K562 (cell line): ENCODE data around the gene PPP1R9B.

Source experiments
- DIDO1 ChIP-seq: fragments of 450-650 bp; IDR thresholded peaks from 2 replicates; pipeline ENCODE4 v1.6.1; 2016; ENCODE audit warnings: low read depth, missing biosample characterization, missing genetic modification characterization
- SMC3 ChIP-seq: conservative IDR thresholded peaks from 2 replicates; pipeline ENCODE4 v1.6.1; 2011; ENCODE audit warnings: low read depth, low read length, improper control_type of control experiment; ENCODE audit not compliant: insufficient read depth
- TGIF2 ChIP-seq: sonication (generic); formaldehyde crosslinking; IDR thresholded peaks from 2 replicates; pipeline ENCODE4 v1.8.1; 2022; ENCODE audit warnings: mild to moderate bottlenecking, missing genetic modification reagents, moderate library complexity
- TF ChIP-seq, protein P1 (sequence below): fragments of 250-450 bp; sonication (Bioruptor Pico); IDR thresholded peaks from 2 replicates; pipeline ENCODE4 v1.5.0; 2020; ENCODE audit warnings: mild to moderate bottlenecking, borderline replicate concordance
- TF ChIP-seq, protein P2 (sequence below): conservative IDR thresholded peaks from 2 replicates; pipeline ENCODE4 v1.6.1; 2011; ENCODE audit warnings: low read depth, mild to moderate bottlenecking, low read length; ENCODE audit not compliant: control insufficient read depth
- TF ChIP-seq, protein P3 (sequence below), 3 experiments: IDR thresholded peaks in 2 of 3; conservative IDR thresholded peaks in 1 of 3; 2 replicates each; pipeline ENCODE4 v1.5.1; 2011 to 2012; ENCODE audit warnings: low read length in 3 of 3, mild to moderate bottlenecking in 3 of 3, control low read depth in 2 of 3, improper control_type of control experiment in 1 of 3, inconsistent platforms in 1 of 3, low read depth in 1 of 3, mixed read lengths in 1 of 3, moderate library complexity in 1 of 3; ENCODE audit not compliant: insufficient read depth in 2 of 3

GRCh38 chr17:50153650-50154575 lies 3.4 kb upstream of the PPP1R9B start:
- TF ChIP-seq, protein P1, sequence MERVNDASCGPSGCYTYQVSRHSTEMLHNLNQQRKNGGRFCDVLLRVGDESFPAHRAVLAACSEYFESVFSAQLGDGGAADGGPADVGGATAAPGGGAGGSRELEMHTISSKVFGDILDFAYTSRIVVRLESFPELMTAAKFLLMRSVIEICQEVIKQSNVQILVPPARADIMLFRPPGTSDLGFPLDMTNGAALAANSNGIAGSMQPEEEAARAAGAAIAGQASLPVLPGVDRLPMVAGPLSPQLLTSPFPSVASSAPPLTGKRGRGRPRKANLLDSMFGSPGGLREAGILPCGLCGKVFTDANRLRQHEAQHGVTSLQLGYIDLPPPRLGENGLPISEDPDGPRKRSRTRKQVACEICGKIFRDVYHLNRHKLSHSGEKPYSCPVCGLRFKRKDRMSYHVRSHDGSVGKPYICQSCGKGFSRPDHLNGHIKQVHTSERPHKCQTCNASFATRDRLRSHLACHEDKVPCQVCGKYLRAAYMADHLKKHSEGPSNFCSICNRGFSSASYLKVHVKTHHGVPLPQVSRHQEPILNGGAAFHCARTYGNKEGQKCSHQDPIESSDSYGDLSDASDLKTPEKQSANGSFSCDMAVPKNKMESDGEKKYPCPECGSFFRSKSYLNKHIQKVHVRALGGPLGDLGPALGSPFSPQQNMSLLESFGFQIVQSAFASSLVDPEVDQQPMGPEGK (CRISPR knock-in tag), result no peak
- TF ChIP-seq DIDO1 (tag), result no peak
- TF ChIP-seq, protein P2, sequence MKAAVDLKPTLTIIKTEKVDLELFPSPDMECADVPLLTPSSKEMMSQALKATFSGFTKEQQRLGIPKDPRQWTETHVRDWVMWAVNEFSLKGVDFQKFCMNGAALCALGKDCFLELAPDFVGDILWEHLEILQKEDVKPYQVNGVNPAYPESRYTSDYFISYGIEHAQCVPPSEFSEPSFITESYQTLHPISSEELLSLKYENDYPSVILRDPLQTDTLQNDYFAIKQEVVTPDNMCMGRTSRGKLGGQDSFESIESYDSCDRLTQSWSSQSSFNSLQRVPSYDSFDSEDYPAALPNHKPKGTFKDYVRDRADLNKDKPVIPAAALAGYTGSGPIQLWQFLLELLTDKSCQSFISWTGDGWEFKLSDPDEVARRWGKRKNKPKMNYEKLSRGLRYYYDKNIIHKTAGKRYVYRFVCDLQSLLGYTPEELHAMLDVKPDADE, result no peak
- no peak for TF ChIP-seq TGIF2 (CRISPR knock-in tag)
- TF ChIP-seq SMC3, result 0 out of 2 replicates have a peak, but pooled peaks have one; percentile 3
- TF ChIP-seq, protein P3, sequence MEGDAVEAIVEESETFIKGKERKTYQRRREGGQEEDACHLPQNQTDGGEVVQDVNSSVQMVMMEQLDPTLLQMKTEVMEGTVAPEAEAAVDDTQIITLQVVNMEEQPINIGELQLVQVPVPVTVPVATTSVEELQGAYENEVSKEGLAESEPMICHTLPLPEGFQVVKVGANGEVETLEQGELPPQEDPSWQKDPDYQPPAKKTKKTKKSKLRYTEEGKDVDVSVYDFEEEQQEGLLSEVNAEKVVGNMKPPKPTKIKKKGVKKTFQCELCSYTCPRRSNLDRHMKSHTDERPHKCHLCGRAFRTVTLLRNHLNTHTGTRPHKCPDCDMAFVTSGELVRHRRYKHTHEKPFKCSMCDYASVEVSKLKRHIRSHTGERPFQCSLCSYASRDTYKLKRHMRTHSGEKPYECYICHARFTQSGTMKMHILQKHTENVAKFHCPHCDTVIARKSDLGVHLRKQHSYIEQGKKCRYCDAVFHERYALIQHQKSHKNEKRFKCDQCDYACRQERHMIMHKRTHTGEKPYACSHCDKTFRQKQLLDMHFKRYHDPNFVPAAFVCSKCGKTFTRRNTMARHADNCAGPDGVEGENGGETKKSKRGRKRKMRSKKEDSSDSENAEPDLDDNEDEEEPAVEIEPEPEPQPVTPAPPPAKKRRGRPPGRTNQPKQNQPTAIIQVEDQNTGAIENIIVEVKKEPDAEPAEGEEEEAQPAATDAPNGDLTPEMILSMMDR (IDR thresholded peaks at IDR 0.05 in 2 of 3, conservative IDR thresholded peaks at IDR 0.05 in 1 of 3; ENCODE audit: insufficient read depth in 2 of 3, low read depth in 1 of 3, low read length in 3 of 3), result no peak
